ENCODE data around the gene WDR70.

Gene WDR70

DNA sequence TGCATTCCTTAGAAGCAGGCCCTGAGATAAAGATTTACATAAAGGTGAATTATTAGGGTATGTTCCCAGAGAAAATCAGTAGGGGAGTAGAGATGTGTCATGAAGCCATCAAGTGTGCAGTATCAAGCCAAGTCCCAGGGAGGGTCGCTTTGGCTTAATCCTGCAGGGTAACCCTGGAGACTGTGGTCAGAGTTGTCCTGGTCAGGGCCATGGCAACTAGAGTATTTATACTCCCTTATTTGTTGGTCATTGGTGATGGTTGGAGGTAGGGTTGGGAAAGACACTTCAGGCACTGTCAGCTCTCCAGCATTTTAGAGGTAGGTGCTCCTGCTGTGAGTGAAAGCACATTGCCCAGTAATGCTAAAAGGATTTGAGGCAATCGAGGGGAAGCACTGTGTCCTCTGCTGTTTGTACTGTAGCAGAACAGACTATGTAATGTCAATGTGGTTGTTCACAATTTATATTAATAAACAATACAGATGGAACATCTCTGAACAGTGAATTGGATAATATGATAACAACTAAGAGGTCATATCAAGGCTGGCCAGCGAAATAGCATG, 351.9 kb downstream of the WDR70 start:
- DNase-seq = no peak

- no peak for DNase-seq
Observed at GRCh38 chr5:37734114-37734513, 355.0 kb downstream of the WDR70 start.

- no peak for DNase-seq
Observed at GRCh38 chr5:37735649-37736347, 356.7 kb downstream of the WDR70 start.

GRCh38 chr5:37736397-37736796, 357.3 kb downstream of the WDR70 start:
- no peak for DNase-seq

- DNase-seq = no peak
Observed at GRCh38 chr5:37737326-37738056, 358.4 kb downstream of the WDR70 start.

- no peak for DNase-seq
Observed at GRCh38 chr5:37738057-37738691, 359.1 kb downstream of the WDR70 start.

DNA sequence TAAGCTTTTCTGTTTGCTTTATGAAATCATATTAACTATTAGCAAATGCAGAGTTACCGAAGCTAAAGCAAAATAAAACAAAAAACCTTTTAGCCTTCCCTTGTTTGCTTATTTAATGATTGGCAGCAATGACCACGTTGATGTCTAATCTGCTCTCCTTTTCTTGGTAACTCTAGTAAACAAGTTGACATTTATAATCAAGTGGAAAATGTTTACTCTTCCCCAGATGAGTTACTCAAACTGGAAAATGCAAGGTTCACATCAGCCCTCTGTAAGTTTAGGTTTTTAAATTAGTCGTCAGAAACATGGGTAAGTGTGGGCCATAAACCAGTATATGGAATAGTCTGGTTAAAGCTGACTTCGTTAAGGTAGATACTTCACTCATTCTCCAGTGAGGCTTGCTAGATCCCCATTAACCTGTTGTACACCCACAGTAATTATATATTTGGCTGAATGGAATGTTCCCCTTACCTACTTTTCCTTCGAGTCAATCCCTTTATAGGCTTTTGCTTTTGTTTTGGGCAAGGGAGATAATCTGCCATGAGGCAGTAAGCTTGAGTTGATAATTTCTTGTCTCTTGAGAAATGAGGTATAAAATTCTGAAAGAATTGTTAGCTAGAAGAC, 359.9 kb downstream of the WDR70 start:
- DNase-seq = no peak

DNA sequence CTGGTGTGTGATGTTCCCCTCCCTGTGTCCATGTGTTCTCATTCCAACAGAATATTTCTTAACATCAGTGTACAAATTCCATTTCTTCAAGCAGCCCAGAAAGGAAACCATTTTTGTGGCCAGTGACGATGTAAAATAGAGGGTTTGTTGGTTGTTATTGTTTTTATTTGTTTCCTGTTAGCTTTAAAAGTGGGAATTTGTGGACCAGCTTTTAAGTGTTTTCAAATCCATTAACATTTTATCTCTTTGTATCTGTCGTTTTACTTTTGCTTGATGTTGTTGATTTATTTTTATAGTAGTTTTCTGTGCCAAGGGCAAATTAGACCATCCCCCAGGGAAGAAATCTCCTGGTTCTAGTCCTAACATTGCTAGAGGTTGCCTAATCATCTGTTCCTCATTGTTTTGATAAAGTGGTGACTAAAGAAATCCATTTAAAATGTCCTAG, 360.7 kb downstream of the WDR70 start:
- DNase-seq = no peak

DNA sequence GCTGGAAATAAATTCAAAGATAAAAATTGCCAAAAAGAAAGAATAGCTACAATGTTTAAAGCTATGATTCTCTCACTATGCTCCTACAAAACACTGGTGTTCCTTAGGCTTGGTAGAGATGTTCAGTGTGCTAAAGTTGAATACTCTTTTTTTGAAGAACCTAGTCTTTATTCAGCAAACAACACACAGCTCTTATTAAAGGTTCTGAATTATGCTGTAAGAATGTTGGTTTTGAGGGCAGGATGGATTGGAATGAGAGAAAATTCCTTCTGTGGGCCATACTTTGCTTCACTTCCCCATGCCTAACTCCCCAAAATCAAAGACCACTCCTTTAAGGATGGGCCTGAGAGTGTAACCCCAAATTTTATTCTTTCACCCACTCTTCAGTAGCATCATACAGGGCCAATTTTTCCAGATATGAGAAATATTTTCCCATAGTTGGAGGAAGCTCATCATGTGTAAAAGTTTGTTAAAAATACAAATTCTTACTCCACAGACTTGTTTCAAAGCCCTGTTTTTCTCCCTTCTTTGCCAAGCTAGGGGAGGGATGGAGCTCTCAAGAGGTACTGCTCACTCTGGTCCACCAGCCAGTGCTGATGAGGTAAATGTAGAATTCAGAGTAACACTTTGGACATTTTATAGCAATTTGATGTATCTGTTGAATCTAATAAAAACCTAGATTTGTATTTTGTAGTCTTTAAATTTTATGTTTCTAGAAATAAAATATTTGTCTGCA, 361.4 kb downstream of the WDR70 start:
- DNase-seq = no peak

GRCh38 chr5:37742111-37742510, 363.0 kb downstream of the WDR70 start:
- no peak for DNase-seq

- no peak for DNase-seq
Observed at GRCh38 chr5:37751227-37751626, 372.1 kb downstream of the WDR70 start.

GRCh38 chr5:37754976-37755375, 375.9 kb downstream of the WDR70 start:
- no peak for DNase-seq

DNA sequence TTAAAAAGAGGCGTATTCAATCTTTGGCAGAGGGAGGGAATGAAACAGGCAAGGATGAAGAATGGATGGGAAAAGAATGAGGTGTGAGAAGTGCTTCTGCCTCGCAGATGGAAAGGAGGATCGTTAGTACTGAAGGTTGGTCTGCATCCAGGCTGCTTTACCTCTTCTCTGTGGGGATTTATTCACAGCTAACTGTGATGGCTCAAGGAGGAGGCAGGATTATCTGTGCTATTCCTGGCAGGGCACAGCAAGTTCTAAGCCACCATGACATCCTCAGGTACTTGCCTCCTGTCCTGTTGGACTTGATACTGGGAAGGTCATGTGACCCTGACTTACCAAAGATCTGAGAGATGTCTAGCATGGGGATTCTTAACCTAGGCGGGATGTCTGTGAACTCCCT, 376.5 kb downstream of the WDR70 start:
- no peak for DNase-seq

- DNase-seq = no peak
Observed at GRCh38 chr5:37756248-37756647, 377.1 kb downstream of the WDR70 start.

DNA sequence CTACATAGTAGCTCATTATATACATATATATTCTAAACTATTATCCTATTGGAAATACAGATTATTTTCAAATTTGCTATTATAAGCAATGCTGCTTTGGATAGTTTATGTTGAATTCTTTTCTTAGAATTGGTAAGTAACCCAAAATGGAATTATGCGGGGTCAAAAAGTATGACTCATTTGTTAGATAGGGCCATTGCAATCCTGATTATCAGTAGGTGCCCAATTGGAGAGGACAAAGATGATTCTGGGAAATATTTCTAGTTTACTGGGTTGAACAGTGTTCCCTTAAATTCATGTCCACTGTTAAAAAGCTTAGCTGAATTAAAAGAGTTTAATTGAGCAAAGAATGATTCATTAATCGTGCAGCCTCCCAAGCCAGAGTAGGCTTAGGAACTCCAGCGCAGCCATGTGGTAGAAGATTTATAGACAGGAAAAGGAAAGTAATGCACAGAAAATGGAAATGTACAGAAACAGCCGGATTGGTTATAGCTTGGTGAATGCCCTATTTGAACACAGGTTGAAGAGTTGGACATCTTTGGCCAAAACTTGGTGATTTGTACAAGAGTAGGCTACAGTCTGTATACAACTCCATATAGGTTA, 379.0 kb downstream of the WDR70 start:
- DNase-seq = no peak

GRCh38 chr5:37767251-37767650, 388.1 kb downstream of the WDR70 start:
- no peak for DNase-seq

DNA sequence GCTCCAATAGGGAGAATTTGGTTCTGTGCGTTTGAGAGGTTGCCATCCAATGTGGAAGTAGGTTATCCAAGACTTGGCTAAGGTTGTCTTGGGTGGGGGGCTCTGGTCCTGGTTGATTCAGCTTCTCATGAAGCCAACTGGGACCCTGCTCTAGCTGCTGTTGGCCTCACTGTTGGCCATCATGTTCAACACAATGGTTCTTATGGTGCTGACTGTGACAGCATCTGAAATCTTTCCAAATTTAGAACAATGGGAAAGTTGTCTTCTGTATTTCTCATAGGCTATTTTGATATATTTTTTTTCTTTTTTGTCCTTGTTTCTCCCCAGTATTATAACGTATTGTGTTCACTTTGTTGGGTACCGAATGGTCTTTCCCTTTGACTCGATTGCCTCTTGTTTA, 388.8 kb downstream of the WDR70 start:
- DNase-seq = no peak

DNA sequence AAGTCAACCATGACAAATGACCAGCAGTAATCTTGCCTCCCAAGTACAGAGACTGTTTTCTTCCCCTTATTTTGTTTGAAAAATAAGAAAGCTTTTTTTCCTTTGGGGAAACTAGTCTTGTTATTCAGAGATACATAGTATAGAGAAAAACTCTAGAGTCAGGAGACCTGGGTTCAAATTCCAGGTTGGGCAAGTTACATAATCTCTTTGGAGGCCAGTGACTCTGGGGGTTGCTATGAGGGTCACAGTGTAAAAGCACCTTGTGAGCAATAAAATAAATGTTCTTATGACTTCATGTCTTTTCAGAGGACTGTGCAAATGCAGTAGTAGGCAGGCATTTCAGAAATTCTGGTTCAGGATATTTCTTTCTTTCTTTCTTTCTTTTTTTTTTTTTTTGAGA, 389.3 kb downstream of the WDR70 start:
- DNase-seq = no peak

- DNase-seq = no peak
Observed at GRCh38 chr5:37769108-37769507, 390.0 kb downstream of the WDR70 start.

- no peak for DNase-seq
Observed at GRCh38 chr5:37769840-37770239, 390.7 kb downstream of the WDR70 start.

GRCh38 chr5:37770786-37771185, 391.7 kb downstream of the WDR70 start:
- no peak for DNase-seq

- DNase-seq = no peak
Observed at GRCh38 chr5:37771203-37771611, 392.1 kb downstream of the WDR70 start.
